ENCODE measurements around the gene SCN8A.
"Not testable (repeated sequence)": the region's sequence is repeated elsewhere in the genome, so short reads cannot be mapped to it uniquely, and the experiment has no call there.

The SCN8A gene

DNA sequence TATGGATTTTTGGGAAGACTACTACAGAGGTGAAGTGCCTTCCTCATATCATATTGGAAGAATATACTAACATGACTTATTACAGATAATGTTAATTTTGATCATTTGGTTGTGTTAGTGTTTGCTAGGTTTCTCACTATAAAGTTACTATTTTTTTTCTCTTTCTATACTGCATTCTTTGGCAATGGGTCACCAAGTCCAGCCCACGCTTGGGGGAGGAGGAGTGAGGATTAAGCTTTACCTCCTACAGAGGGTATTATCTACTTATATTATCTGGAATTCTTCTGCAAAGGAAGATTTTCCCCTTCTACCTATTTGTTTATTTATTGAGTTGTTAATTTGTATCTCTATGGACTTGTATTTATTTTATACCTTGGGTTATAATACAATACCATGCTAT is 31.5 kb downstream of the SCN8A start:
- no peak for DNase-seq (ENCODE audit: low read depth in 2 of 2, low spot score in 1 of 2)

DNA sequence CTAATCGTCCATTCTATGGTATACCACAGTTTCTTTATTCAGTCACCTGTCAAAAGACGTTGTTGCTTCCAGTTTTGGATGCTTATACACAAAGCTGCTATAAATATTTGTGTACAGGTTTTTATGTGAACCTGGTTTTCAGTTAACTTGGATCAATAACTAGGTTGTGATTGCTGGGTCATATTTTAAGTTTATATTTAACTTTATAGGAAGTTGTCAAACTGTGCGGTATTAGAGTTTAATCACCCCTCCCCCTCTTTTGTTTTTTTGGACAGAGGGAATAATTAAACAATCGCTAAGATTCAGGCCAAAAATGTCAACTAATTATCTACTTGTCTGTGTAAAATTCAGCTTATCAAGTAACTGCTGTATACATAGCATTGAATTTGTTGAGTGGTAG is 34.3 kb downstream of the SCN8A start:
- no peak for DNase-seq (ENCODE audit: low read depth in 2 of 2, low spot score in 1 of 2)

DNA sequence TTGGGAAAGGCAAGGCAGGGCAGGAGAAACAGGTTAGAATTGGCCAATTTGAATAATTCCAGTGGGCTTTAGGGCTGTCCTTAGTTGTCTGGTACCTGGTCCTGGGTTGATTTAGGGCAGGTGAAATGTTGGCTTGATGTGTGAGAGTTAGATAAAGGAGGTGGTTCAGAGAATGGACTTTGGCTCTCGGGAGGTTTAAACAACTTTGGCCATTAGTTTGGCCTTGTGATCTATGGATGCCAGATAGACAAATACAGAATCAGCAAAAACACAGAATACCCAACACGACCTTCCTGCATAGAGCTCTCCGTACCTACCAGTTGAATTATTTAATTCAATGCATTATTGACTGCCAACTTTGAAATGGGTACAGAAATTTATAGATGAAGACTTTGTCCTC is 35.1 kb downstream of the SCN8A start:
- no peak for DNase-seq (ENCODE audit: low read depth in 2 of 2, low spot score in 1 of 2)

DNA sequence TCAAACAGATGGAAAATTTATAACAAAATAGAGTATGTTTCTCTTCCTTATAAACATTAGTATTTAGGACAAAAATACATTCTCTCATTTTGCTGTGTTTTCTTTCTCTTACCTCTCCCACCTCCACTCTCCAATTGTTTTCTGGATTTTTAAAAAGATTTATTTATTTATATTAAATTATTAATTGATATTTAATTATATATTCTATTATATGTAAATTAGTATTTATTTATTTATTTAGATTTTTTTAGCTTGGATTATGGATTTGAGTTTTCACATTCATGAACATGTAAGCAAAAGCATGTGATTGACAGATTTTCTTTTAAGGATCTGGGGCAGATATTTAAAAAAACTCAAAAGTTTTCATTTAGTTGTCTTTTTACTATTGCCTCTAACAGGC is 35.6 kb downstream of the SCN8A start:
- no peak for DNase-seq (ENCODE audit: low read depth in 2 of 2, low spot score in 1 of 2)

DNA sequence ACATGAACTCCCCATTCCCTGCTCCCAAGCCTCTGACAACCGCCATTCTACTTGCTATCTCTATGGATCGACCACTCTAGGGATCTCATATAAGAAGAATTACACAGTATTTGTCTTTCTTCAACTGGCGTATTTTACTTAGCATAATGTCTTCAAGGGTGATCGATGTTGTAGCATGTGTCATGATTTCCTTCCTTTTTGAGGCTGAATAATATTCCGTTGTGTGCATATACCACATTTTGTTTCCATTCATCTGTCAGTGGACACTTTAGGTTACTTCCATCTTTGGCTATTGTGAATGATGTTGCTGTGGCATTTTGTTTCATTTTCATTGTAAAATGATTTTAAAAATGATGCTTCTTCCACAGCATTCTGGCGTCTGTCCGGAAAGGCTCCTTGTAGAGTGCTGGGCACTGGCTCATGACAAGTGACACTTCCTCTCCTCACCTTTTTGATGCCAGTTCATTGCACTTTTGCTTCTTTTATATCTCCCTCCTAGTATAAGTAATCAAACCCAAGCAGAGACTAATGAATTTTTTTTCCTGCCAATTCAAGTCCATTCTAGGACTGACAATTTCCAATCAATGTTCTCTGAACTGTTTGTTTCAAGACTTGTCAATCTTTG is 39.3 kb downstream of the SCN8A start:
- DNase-seq (ENCODE audit: low read depth in 2 of 2, low spot score in 1 of 2), result no peak

DNA sequence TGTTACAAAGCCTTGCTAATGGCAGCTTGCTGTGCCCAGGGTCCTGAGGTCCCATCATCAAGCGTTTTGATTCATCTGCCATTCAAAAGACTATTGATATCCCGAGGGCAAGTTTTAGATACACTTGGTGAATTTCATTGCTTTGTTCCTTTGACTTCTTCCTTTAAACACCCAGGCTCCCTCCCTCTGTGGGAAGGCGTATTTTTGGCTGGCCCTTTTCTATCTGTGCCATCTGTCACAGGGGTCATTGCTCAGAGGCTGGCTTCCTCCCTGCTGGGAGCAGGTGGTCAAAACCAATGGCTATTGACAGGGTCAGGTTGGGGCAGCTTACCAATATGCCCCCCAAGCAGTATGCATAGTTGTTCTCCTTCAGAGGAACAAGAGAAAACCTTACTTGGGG is 40.0 kb downstream of the SCN8A start:
- no peak for DNase-seq (ENCODE audit: low read depth in 2 of 2, low spot score in 1 of 2)

DNA sequence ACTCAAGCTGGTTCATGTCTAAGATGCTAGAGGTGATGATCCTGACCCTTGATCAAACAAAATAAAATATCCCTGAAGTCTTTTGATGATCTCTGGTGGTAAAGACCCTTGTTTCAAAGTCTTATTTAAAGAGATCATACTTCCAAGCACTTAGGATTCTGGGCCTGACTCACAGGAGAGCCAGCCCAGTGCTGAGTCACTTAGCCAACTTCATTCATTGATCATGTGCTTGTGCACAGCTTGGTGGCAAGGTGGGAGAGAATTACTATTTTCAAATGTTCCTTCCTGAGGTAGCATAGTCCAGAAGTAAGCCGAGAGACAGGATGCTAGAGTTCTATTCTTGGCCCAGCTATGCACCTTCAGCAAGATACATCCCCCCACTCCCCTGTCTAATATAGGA is 40.6 kb downstream of the SCN8A start:
- no peak for DNase-seq (ENCODE audit: low read depth in 2 of 2, low spot score in 1 of 2)

DNA sequence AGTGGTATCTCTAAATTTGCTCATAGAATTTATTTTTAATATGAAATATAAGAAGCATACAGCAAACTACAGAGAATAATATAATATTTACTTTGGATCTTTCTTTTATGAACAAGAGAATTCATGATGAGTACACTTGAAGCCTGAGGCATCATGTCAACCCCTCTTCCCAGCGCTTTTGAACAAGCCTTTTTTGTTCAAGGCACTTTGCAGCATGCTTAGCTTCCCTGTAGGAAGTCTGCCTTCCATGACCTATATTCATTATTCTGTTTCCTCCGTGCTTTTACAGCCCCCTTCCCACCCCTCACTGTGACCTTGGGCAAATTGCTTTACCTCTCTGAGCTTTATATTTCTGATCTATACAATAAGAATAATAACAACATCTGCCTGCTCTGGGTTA is 41.6 kb downstream of the SCN8A start:
- no peak for DNase-seq (ENCODE audit: low read depth in 2 of 2, low spot score in 1 of 2)

DNA sequence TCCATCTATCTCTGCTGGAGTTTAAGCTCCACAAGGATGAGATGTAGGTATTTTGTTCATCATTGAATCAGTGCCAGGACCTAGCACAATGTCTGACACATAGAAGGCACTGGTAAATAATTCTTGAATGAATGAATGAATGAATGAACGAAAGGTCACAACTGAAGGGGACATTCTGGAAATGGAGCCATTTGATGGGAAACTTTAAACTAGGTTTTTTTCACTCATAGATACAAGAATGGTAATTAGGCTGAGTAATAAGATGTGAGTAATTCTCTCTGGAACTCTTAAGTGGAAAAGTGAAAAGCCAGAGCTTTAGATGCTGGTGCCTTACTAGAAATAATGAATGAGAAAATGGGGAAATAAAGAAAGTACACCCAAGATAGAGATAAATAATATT is 44.3 kb downstream of the SCN8A start:
- no peak for DNase-seq (ENCODE audit: low read depth in 2 of 2, low spot score in 1 of 2)

DNA sequence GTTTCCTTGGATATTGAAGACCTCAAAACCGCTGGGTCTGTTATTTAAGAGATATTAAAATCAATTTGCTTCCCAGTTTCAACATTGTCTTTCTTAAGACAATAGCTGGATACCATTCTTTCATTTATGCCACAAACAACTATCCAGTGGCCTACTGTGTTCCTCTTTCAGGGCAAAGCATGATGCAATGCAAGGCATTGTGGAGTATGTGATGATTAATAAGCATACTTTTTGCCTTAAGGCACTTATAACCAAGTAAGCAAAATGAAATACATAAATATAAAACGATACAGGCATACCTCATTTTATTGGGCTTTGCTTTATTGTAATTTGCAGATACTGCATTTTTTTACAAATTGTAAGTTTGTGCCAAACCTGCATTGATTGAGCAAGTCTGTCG is 45.5 kb downstream of the SCN8A start:
- DNase-seq (ENCODE audit: low read depth in 2 of 2, low spot score in 1 of 2), result no peak

DNA sequence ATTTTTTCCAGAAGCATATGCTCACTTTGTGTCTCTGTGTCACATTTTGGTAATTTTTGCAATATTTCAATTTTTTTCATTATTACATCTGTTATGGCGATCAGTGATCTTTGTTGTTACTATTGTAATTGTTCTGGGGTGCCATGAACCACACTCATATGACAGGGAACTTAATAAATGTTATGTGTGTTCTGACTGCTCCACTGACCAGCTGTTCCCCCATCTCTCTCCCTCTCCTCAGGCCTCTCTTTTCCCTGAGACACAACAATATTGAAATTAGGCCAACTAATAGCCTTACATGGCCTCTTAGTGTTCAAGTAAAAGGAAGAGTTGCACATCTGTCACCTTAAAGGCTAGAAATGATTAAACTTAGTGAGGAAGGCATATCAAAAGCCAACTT is 46.0 kb downstream of the SCN8A start:
- DNase-seq (ENCODE audit: low read depth in 2 of 2, low spot score in 1 of 2), result no peak

DNA sequence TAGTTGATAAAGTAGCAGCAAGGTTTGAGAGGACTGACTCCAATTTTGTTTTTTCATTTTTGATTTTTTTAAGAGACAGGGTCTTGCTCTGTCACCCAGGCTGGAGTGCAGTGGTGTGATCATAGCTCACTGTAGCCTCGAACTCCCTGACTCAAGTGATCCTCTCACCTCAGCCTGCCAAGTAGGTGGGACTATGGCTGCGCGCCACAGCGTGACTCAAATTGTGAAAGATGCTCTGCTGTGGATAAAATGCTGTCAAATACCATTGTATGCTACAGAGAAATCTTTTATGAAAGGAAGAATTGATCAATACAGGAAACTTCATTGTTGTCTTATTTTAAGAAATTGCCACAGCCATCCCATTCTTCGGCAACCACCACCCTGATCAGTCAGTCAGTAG is 48.3 kb downstream of the SCN8A start:
- no peak for DNase-seq (ENCODE audit: low read depth in 2 of 2, low spot score in 1 of 2)

DNA sequence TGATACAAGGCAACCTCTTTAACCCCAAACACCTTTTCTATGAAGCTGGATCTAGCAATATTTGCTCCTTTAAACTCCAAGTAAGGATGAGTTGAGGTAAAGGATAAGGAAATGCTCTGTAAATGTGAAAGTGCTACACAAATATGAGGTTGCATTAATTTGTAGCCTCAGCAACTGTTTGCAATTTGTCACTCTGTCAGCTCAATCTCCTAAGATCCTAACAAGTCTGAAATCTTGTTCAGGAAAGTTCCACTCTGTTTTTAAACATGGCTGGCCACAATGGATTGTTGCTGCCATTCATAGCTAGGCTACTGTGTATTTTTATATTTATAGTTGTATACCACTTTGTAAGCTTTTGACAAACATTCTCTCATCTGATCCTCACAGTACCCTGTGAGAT is 51.3 kb downstream of the SCN8A start:
- no peak for DNase-seq (ENCODE audit: low read depth in 2 of 2, low spot score in 1 of 2)

DNA sequence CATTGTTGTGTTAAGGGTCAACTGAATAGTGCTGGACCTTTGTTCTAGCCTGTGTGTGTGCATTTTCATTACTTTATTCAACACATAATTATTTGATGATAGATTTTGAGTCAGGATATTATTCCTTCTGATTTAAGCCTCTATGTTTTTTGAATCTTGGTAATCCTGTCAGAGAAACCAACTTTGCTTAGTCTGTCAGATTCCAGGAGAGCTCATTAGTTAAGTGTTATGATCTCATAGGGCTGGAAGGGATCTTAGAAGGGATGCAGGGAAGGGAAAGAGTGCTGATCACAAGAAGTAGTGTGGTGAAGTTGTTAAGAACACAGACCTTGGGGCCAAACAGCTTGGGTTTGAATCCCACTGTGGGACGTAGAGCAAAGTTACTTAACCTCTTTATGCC is 52.9 kb downstream of the SCN8A start:
- no peak for DNase-seq (ENCODE audit: low read depth in 2 of 2, low spot score in 1 of 2)

DNA sequence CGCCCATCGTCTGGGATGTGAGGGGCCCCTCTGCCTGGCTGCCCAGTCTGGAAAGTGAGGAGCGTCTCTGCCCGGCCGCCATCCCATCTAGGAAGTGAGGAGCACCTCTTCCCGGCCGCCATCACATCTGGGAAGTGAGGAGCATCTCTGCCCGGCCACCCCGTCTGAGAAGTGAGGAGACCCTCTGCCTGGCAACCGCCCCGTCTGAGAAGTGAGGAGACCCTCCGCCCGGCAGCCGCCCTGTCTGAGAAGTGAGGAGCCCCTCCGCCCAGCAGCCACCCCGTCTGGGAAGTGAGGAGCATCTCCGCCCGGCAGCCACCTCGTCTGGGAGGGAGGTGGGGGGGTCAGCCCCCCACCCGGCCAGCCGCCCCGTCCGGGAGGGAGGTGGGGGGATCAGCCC is 53.7 kb downstream of the SCN8A start:
- not testable (repeated sequence) for DNase-seq (ENCODE audit: low read depth in 2 of 2, low spot score in 1 of 2)

DNA sequence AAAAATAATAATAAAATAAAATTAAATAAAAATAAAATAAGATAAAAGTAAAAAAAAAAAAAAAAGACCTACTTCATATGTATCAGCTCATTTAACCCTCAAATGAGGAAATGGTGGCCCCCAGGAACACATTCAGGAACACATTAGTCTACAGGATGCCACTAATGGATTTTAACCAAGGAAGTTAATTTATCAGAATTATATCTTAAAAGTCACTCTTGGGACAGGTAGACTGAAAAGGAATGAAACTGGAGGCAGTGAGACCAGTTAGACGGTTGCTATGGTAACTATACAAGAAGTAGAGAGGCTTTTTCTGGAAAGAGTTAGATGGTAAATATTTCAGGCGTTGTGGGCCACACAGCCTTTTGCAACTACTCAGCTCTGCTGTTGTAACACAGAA is 54.9 kb downstream of the SCN8A start:
- no peak for DNase-seq (ENCODE audit: low read depth in 2 of 2, low spot score in 1 of 2)

DNA sequence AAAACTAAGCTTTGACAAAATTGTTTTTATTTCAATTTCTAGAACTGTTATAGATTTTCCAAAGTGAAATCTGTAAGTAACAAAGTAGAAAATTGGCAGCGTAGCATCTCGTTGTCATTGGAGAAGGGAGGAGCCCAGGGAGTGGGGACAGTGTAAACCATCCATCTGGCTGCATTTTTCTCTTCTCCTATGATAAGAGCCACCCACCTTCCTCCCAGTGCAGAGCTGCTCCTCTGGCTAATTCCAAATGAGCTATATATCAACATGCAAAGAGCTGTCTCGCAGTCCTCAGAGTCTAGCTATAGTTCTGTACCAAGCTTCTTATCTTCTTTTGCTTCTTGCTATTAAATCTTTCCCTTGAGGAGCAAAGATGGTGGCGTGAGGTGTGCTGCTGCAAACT is 56.6 kb downstream of the SCN8A start:
- no peak for DNase-seq (ENCODE audit: low read depth in 2 of 2, low spot score in 1 of 2)

DNA sequence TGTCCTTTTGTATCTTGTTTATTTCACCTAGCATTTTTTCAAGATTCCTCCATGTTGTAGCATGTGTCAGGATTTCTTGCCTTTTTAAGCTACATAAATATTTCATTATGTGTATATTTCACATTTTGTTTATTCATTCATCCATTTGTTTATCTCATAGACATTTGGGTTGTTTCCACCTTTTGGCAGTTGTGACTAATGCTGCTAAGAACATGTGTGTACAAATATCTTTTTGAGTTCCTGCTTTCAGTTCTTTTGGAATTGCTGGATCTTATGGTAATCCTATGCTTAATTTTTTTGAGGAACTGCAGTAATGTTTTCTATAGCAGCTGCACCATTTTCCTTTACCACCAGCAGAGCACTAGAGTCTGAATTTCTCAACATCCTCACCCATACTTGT is 62.4 kb downstream of the SCN8A start:
- DNase-seq (ENCODE audit: low read depth in 2 of 2, low spot score in 1 of 2), result no peak

DNA sequence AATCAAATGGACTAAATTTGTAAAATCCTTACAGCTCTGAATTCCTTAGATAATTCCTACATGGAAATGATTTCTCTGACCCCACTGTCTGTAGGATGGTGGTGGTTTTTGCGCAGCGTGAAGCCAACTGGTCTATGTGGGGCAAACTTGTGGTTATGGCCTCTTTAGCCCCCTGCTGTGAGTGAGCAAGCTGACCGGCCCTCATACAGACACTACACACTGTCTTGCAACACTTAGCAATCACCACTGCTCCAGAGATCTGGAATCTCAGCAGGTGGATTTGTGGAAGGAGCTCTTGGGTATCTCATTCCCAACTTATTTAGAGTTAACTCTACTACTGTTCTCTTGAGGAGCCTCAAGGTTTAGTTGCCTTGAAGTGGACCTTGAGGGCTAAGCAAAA is 70.2 kb downstream of the SCN8A start:
- no peak for DNase-seq (ENCODE audit: low read depth in 2 of 2, low spot score in 1 of 2)

DNA sequence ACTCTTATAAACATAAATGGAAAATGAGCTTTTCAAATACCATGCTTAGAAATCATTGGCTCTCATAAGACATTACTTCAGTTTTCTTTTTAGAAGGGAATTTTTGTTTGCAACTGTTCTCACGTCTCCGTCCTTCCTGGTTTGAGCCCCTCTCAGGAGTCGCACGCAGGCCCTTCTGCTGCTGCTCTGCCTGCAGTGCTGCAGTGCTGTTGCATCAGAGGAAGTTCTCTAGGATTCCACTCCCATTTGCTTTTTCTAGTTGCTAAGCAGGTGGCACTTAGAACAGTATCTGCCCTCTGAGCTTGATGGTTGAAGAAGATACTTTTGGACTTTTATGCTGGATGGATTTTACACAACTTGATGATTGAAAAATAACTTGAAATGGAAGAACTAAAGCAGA is 70.8 kb downstream of the SCN8A start:
- no peak for DNase-seq (ENCODE audit: low read depth in 2 of 2, low spot score in 1 of 2)

DNA sequence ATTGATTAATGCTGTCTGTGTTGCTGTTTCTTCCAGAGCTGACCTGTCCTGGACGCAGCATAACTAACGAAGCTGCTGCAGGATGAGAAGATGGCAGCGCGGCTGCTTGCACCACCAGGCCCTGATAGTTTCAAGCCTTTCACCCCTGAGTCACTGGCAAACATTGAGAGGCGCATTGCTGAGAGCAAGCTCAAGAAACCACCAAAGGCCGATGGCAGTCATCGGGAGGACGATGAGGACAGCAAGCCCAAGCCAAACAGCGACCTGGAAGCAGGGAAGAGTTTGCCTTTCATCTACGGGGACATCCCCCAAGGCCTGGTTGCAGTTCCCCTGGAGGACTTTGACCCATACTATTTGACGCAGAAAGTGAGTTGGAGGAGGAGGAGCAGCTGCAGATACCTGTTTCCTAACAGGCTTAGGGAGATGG is 71.7 kb downstream of the SCN8A start:
- no peak for DNase-seq (ENCODE audit: low read depth in 2 of 2, low spot score in 1 of 2)

DNA sequence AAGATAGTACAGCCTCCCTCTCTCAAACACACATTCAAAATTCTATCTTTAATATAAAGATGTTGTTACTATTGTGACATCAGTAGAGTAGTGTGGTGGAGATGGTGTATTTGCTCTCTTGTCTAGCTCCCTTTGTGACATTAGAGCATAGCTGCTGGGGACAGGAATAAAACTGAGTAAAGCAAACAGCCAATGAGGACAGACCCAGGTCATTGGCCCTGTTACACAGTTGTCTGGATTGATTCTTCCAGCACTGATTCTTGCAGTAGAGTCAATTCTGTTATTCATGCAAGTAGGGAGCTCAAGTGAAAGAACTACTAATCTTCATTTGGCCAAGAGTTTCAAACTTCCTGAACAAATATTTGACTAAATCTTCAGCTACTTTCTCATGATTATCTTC is 72.4 kb downstream of the SCN8A start:
- DNase-seq (ENCODE audit: low read depth in 2 of 2, low spot score in 1 of 2), result no peak

DNA sequence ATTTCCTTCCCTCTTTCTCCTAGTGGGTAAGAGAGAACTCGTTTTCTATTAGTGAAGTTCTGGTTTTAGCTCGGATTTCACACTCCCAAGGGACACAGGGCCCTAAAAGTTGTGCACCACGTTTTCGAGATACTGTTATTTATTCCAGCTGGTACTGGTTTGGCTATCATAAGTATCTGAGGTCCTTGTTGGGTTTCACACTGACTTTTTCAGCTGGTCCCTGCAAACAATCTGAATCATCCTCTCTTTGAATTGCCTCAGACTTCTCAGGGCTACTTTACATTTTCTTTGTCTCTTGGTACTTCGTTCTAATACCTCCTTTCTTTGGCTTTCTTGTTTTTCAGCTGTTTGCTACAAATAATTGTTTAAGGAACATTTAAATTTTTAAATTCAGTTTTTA is 75.7 kb downstream of the SCN8A start:
- DNase-seq (ENCODE audit: low read depth in 2 of 2, low spot score in 1 of 2), result no peak

DNA sequence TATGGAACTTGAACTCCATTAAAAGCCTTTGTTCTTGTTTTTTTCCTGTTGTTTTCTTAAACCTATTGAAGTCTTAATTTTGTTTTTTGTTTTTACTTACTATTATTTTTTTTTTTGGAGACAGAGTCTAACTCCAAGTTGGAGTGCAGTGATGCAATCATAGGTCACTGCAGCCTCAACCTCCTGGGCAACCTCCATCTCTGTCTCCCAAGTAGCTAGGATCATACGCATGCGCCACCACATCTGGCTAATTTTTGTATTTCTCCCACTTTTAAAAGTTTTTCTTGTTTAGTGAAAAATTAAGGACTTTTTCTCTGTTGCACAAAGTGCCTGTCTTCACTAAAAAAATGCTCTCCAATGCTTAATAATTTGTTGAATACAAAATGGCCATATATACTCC is 76.2 kb downstream of the SCN8A start:
- DNase-seq (ENCODE audit: low read depth in 2 of 2, low spot score in 1 of 2), result no peak

Data from stimulated activated CD8-positive, alpha-beta memory T cell treated with anti-CD3 and anti-CD28 coated beads, Interleukin-4, amount 100 ng/mL, for 1 hour (primary cell).